ENCODE results near the gene ACAD8.

GRCh38 chr11:134283461-134284230, 30.3 kb downstream of the ACAD8 start:
- TF ChIP-seq CTCF (IDR thresholded peaks at IDR 0.05) (no peak), POLR2A (IDR thresholded peaks at IDR 0.05) (no peak)
